DMS79 treated with DMSO at 0.1 percent for 48 hours (cell line): ENCODE results near the gene ZFP62.

ENCODE experiments used
- DNase-seq: peaks from one replicate; lab custom pipeline; 2025; lab: John Stamatoyannopoulos, UW

ZFP62 gene

GRCh38 chr5:180810210-180810958 is 50.7 kb downstream of the ZFP62 start:
- peak; percentile 80 for DNase-seq

DNA sequence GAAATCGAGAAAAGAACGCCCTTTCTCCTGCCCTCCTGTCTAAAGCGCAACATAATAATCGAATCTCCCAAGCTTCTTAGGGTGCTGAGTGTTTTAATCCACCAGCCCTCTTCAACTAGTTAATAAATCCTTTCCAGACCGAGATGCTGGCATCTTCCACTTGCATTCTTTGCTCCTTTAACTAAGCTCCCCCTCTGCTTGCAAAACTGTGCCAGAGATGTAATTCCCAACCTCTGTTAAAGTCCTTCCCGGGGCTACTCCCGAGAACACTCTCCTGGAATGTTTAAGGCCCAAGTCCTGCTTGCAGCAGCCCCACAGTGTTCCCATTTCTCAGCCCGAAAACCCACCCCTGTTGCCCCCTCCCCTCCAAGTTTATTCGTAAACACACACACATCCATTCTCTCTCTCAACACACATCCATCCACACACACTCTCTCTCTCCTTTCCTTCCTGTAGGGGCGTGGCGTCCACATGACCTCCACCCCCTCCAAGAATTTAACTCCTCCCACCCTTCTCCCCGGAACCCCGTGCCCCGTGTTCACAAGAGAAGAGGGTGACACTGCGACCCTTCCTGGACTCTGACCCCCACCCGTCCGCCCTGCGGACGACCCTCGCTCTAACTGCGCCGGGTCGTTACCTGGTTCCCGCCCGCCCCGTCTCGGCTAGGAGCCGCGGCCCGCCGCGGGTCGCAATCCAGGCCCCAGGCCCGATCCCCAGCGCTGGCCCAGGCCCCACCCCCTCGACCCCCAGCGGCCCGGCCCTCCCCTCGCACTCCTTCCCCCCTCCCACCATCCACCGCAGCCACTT is 51.5 kb downstream of the ZFP62 start:
- DNase-seq: peak; percentile 62

GRCh38 chr5:180808461-180809000 is 52.5 kb downstream of the ZFP62 start:
- no peak for DNase-seq

GRCh38 chr5:180807654-180808414 is 53.2 kb downstream of the ZFP62 start:
- DNase-seq: no peak

DNA sequence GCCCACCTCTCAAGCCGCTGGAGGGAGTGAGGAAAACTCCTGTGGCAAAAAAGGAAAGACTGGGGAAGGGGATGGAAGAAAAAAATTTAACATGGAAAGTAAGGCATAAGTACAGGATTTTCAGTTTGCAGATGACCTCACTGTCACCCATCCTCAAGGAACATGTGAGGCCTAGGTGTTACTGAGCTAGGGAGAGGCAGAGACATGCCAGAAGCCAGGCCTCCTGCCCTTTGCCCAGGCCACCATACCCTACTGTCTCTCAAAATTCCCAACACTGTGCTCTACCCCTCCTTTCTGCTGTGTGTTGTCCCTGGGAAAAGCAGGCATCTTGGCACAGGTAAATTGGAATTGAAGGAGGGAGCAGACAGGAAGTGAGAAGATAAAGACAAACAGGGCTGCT is 54.0 kb downstream of the ZFP62 start:
- DNase-seq: no peak

- no peak for DNase-seq
These were observed 54.6 kb downstream of the ZFP62 start for GRCh38 chr5:180806351-180807011.

- no peak for DNase-seq
These were observed 56.9 kb downstream of the ZFP62 start for GRCh38 chr5:180804129-180804618.

GRCh38 chr5:180803181-180804128 is 57.6 kb downstream of the ZFP62 start:
- no peak for DNase-seq

GRCh38 chr5:180802325-180803180 is 58.5 kb downstream of the ZFP62 start, which contains the start of gene MGAT1:
TSS of gene MGAT1 (minus strand) at chr5:180802806. CDS start at chr5:180792971, 9,835 bp downstream.
- DNase-seq: peak; percentile 5

DNA sequence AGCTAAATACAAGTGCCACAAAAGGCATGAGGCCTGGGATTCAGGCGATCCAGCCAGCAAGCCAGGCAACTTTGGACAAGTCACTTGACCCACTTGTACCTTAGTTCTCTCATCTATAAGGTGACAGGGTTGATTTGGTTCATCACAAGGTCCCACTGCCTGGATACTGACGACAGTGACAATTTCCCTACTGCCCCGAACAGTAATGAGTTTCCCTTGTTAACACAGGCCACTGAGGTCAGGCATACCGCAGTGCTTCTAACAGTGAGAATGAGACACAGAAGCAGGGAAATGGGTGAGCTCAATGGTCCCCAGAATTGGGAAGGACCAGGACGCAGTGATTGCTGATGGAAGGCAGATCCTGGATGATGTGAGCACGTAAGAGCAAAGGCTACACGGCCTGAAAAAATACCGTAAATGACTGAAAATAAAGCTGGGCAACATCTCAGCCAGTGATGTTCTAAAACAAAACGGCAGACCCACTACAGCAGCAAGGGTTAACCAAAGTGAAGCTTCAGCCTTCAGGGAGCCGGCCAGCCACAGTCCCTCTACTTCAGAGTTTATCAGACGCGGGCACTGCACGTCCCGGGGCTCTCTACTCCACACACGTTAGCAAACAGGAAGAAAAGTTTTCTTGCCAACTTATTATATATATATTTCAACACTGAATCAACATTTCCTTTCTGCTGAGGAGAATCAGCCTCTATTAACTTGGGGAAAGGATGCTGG is 59.3 kb downstream of the ZFP62 start:
- DNase-seq: no peak

- no peak for DNase-seq
These were observed 60.9 kb downstream of the ZFP62 start for GRCh38 chr5:180799902-180800801.

GRCh38 chr5:180799194-180799593 is 61.9 kb downstream of the ZFP62 start:
- no peak for DNase-seq

DNA sequence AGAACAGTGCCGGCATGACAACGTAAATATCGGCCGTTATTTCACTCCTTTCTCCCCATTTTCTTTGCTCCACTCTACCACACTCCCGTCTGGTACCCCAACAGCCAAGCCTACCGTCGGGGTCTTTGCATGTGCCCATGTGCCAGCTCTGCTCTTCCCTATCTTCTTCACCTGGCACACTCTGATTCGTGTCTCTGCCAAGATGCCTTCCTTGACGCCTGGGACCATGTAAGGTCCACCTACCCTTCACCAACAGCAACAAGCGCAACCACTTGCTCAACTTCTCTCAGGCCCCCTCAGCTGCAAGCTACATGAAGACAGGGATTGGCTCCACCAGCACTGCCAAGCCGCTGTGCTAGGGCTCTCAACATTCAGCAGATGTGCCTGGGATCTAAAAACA is 62.9 kb downstream of the ZFP62 start:
- DNase-seq: no peak
